HFF-Myc (cell line): ENCODE results near the gene GATAD2A.

Experiments
- DNase-seq: peaks from one replicate; pipeline ENCODE4 v3.0.0-alpha.2; 2011; ENCODE audit warnings: low read depth; ENCODE audit errors: extremely low read depth
- H3K4me3 ChIP-seq: replicated peaks from 2 replicates; pipeline ENCODE4 v1.5.1; 2011; ENCODE audit warnings: low read depth, mild to moderate bottlenecking, control low read depth, low read length
- CTCF ChIP-seq: IDR thresholded peaks from 2 replicates; pipeline ENCODE4 v1.5.1; 2012; ENCODE audit warnings: mild to moderate bottlenecking, low read depth, low read length, control low read depth; ENCODE audit errors: missing control alignments

Gene GATAD2A

DNA sequence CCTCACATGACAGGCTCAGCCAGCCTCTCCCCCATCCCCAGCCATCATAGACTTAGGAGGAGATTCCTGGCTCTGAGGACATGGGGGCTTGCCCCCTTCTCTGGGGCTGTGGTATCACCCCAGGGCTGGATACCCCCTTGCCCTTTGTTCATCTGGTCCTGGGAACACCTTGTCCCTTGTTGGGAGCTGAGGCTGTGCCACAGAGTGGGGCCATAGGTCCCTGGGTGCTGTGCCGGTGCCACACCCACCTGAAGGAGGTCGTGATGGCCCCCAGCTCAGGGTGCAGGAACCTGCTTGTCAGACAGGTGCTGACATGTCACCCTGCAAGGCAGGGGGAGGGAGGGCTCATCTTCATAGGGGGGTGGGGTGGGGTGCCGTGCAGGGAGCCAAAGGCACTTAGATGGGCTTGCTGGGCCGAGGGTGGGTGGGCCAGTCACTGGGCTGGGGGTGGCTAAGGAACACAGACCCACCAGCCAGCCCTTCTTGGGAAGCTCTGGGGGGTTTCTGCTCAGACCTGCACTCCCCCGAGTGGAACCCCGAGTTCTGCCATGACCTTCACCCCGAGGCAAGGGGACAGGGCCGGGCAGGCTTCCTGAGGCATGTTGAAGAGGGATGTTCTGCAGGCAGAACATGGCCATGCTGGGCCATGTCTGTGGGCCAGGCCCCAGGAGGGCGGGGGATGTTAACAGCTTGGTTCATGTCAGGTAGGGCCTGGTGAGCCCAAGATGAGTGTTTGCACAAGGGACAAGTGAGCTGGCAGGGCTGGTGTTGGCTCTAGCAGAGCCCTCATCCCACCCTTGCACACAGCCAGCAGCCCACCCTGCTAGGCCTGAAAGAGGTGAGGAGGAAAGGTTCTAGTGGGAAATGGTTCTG lies 81.8 kb downstream of the GATAD2A start:
- no peak overlapping the region for H3K4me3 ChIP-seq
- TF ChIP-seq CTCF: no peak
- DNase-seq: no peak

DNA sequence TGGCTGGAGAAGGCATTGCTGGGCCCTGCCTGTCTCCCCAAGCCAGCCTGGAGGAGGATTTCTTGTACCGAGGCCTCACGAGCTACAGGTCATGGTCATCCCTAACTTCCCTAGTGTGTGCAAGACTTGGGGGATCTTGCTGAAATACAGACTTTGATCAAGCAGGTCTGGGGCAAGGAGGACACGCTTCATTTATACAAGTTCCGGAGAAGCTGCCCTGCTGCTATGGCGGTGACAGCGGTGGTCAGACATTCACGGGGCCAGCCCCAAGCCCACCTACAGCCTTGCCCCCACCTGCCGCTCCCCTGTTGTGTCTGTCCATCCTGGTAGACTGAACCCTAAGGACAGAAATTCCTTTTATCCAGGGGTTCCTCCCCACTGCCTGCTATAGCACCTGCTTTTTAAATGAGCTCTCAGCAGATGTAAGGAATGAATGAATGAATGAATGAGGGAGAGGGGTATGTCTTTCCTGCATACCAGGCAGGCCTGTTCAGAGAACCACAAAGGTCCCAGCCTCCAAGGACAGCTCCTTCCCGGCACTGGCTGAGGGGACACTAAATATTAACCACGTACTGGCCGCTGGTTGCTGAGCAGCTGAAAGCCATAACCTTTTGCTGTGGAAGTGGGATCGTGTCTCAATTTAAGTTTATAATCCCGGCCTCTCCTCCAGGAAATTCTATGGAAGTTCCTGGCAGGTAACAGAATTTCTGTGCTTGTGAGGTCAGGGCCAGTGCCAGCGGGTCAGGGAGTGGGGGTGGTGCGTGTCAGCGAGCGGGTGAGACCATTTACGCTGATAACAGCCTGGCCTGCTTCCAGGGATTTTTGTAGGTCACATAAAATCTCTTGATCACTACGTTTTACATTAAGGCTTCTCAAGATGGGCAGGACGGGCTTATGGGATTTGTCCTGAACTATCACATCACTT lies 82.7 kb downstream of the GATAD2A start:
- TF ChIP-seq CTCF: no peak
- no peak for DNase-seq
- no peak overlapping the region for H3K4me3 ChIP-seq

GRCh38 chr19:19488875-19489690 lies 83.6 kb downstream of the GATAD2A start:
- DNase-seq: peak; percentile 92
- H3K4me3 ChIP-seq: no peak overlapping the region
- TF ChIP-seq CTCF: no peak

DNA sequence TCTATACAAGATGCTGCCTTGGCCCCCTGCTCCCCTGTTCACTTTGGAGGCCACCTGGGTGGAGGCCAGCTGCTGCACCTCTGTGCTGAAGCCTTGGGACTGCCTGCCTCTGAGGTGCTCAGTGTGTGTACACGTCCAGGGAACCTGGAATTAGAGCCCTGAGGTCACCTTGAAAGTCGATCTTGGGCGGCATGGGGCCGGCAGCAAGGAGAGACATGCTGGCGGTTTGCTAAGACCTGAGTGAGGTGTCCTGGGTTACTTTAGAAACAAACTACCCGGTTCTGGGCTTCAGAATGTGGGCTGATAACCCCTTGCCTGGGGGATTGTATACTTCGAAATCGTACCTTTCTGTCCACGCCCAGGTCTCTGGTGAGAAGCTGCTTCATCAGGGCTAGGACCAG lies 84.3 kb downstream of the GATAD2A start:
- no peak overlapping the region for H3K4me3 ChIP-seq
- no peak for TF ChIP-seq CTCF
- DNase-seq: no peak

GRCh38 chr19:19490214-19490968 lies 84.9 kb downstream of the GATAD2A start:
- peak; percentile 79 for TF ChIP-seq CTCF
- no peak overlapping the region for H3K4me3 ChIP-seq
- DNase-seq: peak; percentile 67
